Measurements from ENCODE around the gene FBXO31.
"Not testable (repeated sequence)": the region's sequence is repeated elsewhere in the genome, so short reads cannot be mapped to it uniquely, and the experiment has no call there.

Gene FBXO31

GRCh38 chr16:87391950-87392820 lies 8.6 kb upstream of the FBXO31 start, which contains the start of gene MAP1LC3B:
Gene MAP1LC3B, plus strand, starts transcription at chr16:87392336. Its CDS starts 92 bp downstream, at chr16:87392428.
- TF ChIP-seq CTCF (IDR thresholded peaks at IDR 0.05; ENCODE audit: borderline replicate concordance, control extremely low read depth, extremely low read depth, insufficient read depth, missing control alignments): no peak
- in situ Hi-C loops (cut with MboI; ENCODE audit: low sequenced_read_pairs, unreplicated experiment): no loop called here
- peak; percentile 98 for DNase-seq (ENCODE audit: low spot score)

- DNase-seq (ENCODE audit: low spot score): no peak
- in situ Hi-C loops (cut with MboI; ENCODE audit: low sequenced_read_pairs, unreplicated experiment): no loop called here
- no peak for TF ChIP-seq CTCF (IDR thresholded peaks at IDR 0.05; ENCODE audit: borderline replicate concordance, control extremely low read depth, extremely low read depth, insufficient read depth, missing control alignments)
These were observed 7.9 kb upstream of the FBXO31 start for GRCh38 chr16:87391324-87391949.

- DNase-seq (ENCODE audit: low spot score): no peak
- in situ Hi-C loops (cut with MboI; ENCODE audit: low sequenced_read_pairs, unreplicated experiment): no loop called here
- TF ChIP-seq CTCF (IDR thresholded peaks at IDR 0.05; ENCODE audit: borderline replicate concordance, control extremely low read depth, extremely low read depth, insufficient read depth, missing control alignments): no peak
These were observed 7.2 kb upstream of the FBXO31 start for GRCh38 chr16:87390641-87391323.

GRCh38 chr16:87389914-87390313 lies 6.3 kb upstream of the FBXO31 start:
- DNase-seq (ENCODE audit: low spot score); in situ Hi-C loops (cut with MboI; ENCODE audit: low sequenced_read_pairs, unreplicated experiment): not testable (repeated sequence)

GRCh38 chr16:87389245-87389644 lies 5.7 kb upstream of the FBXO31 start:
- DNase-seq (ENCODE audit: low spot score): no peak
- in situ Hi-C loops (cut with MboI; ENCODE audit: low sequenced_read_pairs, unreplicated experiment): no loop called here
- TF ChIP-seq CTCF (IDR thresholded peaks at IDR 0.05; ENCODE audit: borderline replicate concordance, control extremely low read depth, extremely low read depth, insufficient read depth, missing control alignments): no peak

GRCh38 chr16:87388818-87389134 lies 5.2 kb upstream of the FBXO31 start:
- in situ Hi-C loops (cut with MboI; ENCODE audit: low sequenced_read_pairs, unreplicated experiment): no loop called here
- TF ChIP-seq CTCF (IDR thresholded peaks at IDR 0.05; ENCODE audit: borderline replicate concordance, control extremely low read depth, extremely low read depth, insufficient read depth, missing control alignments): no peak
- no peak for DNase-seq (ENCODE audit: low spot score)

All from GM13976 (cell line).